HepG2 (cell line): Measurements from ENCODE around the gene F12. TPM values are rescaled to one million over a fixed set of nuclear protein-coding genes. Genes with fewer than 3 reads are reported as not detected.

Experiments
- CERS6 ChIP-seq: sonication (generic); formaldehyde crosslinking; IDR thresholded peaks from 2 replicates; pipeline ENCODE4 v1.5.0; 2020; ENCODE audit warnings: missing genetic modification reagents
- IRF2 ChIP-seq: IDR thresholded peaks from 2 replicates; pipeline ENCODE4 v1.6.1; 2018; ENCODE audit warnings: missing genetic modification reagents, missing compliant biosample characterization
- MED1 ChIP-seq: sonication (generic); formaldehyde crosslinking; IDR thresholded peaks from 2 replicates; pipeline ENCODE4 v1.4.0; 2020; ENCODE audit warnings: missing genetic modification reagents
- NFAT5 ChIP-seq: sonication (generic); formaldehyde crosslinking; IDR thresholded peaks from 2 replicates; pipeline ENCODE4 v1.4.0; 2020; ENCODE audit warnings: missing genetic modification reagents
- PITX1 ChIP-seq: sonication (generic); formaldehyde crosslinking; IDR thresholded peaks from 2 replicates; pipeline ENCODE4 v1.5.1; 2020; ENCODE audit warnings: mild to moderate bottlenecking, missing genetic modification reagents
- SMYD3 ChIP-seq: sonication (generic); formaldehyde crosslinking; IDR thresholded peaks from 2 replicates; pipeline ENCODE4 v1.8.1; 2023; ENCODE audit warnings: mild to moderate bottlenecking, missing genetic modification reagents
- ZBTB3 ChIP-seq: sonication (generic); formaldehyde crosslinking; IDR thresholded peaks from 2 replicates; pipeline ENCODE4 v1.4.0; 2020; ENCODE audit warnings: low read depth, mild to moderate bottlenecking, moderate library complexity, missing genetic modification reagents, borderline replicate concordance
- ZBTB34 ChIP-seq: sonication (generic); formaldehyde crosslinking; IDR thresholded peaks from 2 replicates; pipeline ENCODE4 v1.8.0; 2022; ENCODE audit warnings: mild to moderate bottlenecking, missing genetic modification reagents
- ZFP36L2 ChIP-seq: sonication (generic); formaldehyde crosslinking; IDR thresholded peaks from 2 replicates; pipeline ENCODE4 v1.4.0; 2020; ENCODE audit warnings: missing genetic modification reagents
- ZNF543 ChIP-seq: sonication (generic); formaldehyde crosslinking; IDR thresholded peaks from 2 replicates; pipeline ENCODE4 v1.4.0; 2020; ENCODE audit warnings: mild to moderate bottlenecking, missing genetic modification reagents
- ZNF646 ChIP-seq: sonication (generic); formaldehyde crosslinking; IDR thresholded peaks from 2 replicates; pipeline ENCODE4 v1.9.0; 2021; ENCODE audit warnings: mild to moderate bottlenecking, missing genetic modification reagents
- ZNF713 ChIP-seq: sonication (generic); formaldehyde crosslinking; IDR thresholded peaks from 2 replicates; pipeline ENCODE4 v1.4.0; 2020; ENCODE audit warnings: mild to moderate bottlenecking, missing genetic modification reagents
- ZNF841 ChIP-seq: sonication (generic); formaldehyde crosslinking; IDR thresholded peaks from 2 replicates; pipeline ENCODE4 v1.8.1; 2023; ENCODE audit warnings: missing genetic modification reagents, borderline replicate concordance
- polyA plus RNA-seq, 8 experiments: library from polyadenylated mRNA; depleted of rRNA in 3 of 8; stranded (reverse) in 7 of 8; unstranded in 1 of 8; fragments of >200 nt; fragmentation: Illumina TruSeq in 4 of 8; extraction: Trizol in 4 of 8; gene quantifications; 2 replicates each; pipeline versions ENCODE4 v1.2.1 to v1.2.3, GENCODE V29; 2011 to 2016; ENCODE audit warnings: low read depth in 4 of 8, missing spikeins in 1 of 8, mixed read lengths in 1 of 8; ENCODE audit not compliant: insufficient read depth in 1 of 8
- total RNA-seq, 5 experiments: library from RNA; depleted of rRNA; stranded (reverse); fragments of >200 nt; fragmentation: Illumina TruSeq; extraction: Trizol; gene quantifications; 2 replicates each; pipeline ENCODE4 v1.2.3, GENCODE V29; 2016; ENCODE audit warnings: low read depth in 1 of 5
- TF ChIP-seq, protein P1 (sequence below): sonication (generic); formaldehyde crosslinking; IDR thresholded peaks from 2 replicates; pipeline ENCODE4 v1.8.0; 2023; ENCODE audit warnings: mild to moderate bottlenecking, missing genetic modification reagents

Gene F12
- total and polyA plus RNA-seq, 2 of the 13 experiments (the other 11 are each of a cell fraction or from before 2014, with no cell fraction given) = 2.5 to 3.0 TPM

- TF ChIP-seq ZNF646 (no peak), ZNF713 (CRISPR knock-in tag) (no peak), SMYD3 (no peak), PITX1 (0 out of 2 replicates have a peak, but pooled peaks have one; percentile 32), ZBTB34 (CRISPR knock-in tag) (no peak), IRF2 (peak; percentile 50; the same call in 1 of the 2 replicates), NFAT5 (no peak), ZNF543 (CRISPR knock-in tag) (peak; percentile 96), MED1 (peak; percentile 27; the same call in 1 of the 2 replicates), ZFP36L2 (CRISPR knock-in tag) (no peak), ZNF841 (no peak), ZBTB3 (CRISPR knock-in tag) (no peak), CERS6 (CRISPR knock-in tag) (no peak)
- TF ChIP-seq, protein P1, sequence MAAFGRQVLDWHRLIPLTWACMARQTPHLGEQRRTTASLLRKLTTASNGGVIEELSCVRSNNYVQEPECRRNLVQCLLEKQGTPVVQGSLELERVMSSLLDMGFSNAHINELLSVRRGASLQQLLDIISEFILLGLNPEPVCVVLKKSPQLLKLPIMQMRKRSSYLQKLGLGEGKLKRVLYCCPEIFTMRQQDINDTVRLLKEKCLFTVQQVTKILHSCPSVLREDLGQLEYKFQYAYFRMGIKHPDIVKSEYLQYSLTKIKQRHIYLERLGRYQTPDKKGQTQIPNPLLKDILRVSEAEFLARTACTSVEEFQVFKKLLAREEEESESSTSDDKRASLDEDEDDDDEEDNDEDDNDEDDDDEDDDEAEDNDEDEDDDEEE (CRISPR knock-in tag) = no peak; the same call in 1 of the 2 replicates
These were observed 38.4 kb upstream of the F12 start (continued) for GRCh38 chr5:177447611-177448243.
